ENCODE results near the gene WRAP53.

DNA sequence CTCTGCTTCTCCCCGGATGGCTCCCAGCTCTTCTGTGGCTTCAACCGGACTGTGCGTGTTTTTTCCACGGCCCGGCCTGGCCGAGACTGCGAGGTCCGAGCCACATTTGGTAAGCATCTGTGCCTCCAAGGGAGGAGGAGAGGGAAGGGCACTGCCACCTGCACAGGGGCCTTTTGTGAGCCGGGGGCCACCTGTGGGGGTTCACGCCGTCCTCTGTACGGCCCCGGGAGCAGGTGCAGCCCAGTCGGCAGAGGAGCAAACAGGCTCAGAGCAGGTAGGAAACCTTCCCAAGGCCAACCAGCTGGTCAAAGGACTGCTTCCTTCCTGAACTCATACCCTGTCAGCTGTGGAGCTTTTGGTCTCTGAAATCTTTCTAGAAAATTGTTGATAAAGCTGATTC, 13.4 kb downstream of the WRAP53 start:
- TF ChIP-seq PAX5 (IDR thresholded peaks at IDR 0.05; ENCODE audit: insufficient read depth, low read length, severe bottlenecking), result no peak
- TF ChIP-seq POLR2AphosphoS5 (IDR thresholded peaks at IDR 0.05; ENCODE audit: low read depth, low read length), result no peak
- TF ChIP-seq POLR2A (IDR thresholded peaks at IDR 0.05; ENCODE audit: low read depth, low read length), result no peak
- no peak for TF ChIP-seq SPI1 (IDR thresholded peaks at IDR 0.05; ENCODE audit: low read depth, low read length)
- TF ChIP-seq POU2F2 (IDR thresholded peaks at IDR 0.05; ENCODE audit: low read depth, low read length), result no peak
- TF ChIP-seq TAF1 (IDR thresholded peaks at IDR 0.05; ENCODE audit: low read depth, low read length), result no peak

All from GM12891 (cell line).